T47D (cell line): ENCODE data around the gene INPP5A.
"Not testable (repeated sequence)": the region's sequence is repeated elsewhere in the genome, so short reads cannot be mapped to it uniquely, and the experiment has no call there.

Source experiments
- DNase-seq, 2 experiments: peaks; one replicate each; pipeline versions ENCODE4 v3.0.0 to v3.0.0-alpha.2; 2011 to 2012; ENCODE audit warnings: low read depth in 1 of 2, low spot score in 1 of 2
- JUND ChIP-seq: IDR thresholded peaks from 2 replicates; pipeline ENCODE4 v1.6.1; 2012; ENCODE audit warnings: low read depth
- in situ Hi-C: cut with HindIII; loops from 2 replicates; pipeline ENCODE4 v1.10.0; 2016; ENCODE audit warnings: low sequenced_read_pairs, low pct_unique_long_range_greater_than_20kb

Gene INPP5A

DNA sequence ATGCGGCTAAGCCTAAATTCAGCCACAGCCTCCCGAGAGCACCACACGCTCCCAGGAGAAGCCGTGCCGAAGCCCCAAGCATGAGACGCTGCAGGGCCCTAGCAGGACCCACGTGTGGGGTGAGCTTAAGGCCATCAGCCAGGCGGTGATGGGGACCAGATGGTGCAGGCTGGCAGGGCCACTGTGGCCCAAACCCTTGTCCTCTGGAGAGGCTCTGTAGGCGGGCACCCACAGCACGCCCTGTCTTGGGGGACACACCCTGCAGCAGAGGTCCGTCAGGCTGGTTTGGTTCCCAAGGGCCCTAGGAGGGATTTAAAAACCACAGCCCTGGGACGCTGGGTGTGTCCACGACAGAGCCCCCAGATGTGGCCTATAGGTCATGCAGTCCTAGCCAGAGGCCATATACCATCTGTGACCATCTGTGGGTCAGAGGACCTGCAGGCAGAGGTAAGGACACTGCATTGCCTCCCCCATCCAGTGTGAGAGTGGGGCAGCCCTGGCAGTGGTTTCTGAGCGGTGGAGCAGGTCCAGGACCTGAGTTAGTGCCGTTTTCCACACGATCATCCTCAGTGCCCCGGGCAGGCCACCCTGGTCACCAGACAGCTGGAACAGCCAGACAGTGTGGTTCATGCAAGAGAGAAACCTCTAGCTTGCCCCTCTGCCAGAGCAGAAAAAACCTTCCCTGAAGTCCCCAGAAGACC, 39.6 kb upstream of the INPP5A start:
- TF ChIP-seq JUND, result no peak
- in situ Hi-C loops, result no loop called here
- DNase-seq, result no peak

DNA sequence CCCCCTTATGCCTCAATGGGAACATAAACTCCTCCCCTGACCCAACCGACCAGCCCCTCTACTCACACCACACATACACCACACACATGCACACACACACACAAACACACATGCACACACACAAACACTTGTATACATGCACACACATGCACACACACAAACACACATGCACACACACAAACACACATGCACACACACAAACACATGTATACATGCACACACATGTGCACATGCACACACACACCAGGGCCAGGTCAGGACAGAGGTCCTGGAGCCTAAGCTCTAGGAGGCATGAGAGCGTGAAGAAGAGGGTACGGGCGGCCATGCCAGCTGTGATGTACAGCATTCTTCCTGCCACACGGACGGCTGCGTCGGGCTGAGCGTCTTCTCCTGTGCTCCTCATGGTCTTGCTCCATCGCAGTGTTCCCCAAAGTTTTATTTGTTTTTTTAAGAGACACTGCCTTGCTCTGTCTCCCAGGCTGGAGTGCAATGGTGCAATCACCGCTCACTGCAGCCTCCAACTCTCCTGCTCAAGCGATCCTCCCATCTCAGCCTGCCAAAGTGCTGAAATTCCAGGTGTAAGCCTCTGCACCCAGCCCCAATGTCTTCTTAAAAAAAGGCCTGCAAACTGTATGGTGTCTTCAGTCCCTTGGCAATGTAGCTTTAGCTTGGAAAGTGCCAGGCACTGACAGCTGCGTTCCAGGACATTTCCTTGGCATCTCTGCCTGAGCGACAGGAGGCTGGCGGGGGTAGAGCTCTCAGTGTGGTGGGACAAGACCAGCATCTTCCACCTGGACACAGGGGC, 38.8 kb upstream of the INPP5A start:
- no peak for TF ChIP-seq JUND
- no peak for DNase-seq
- in situ Hi-C loops, result no loop called here

DNA sequence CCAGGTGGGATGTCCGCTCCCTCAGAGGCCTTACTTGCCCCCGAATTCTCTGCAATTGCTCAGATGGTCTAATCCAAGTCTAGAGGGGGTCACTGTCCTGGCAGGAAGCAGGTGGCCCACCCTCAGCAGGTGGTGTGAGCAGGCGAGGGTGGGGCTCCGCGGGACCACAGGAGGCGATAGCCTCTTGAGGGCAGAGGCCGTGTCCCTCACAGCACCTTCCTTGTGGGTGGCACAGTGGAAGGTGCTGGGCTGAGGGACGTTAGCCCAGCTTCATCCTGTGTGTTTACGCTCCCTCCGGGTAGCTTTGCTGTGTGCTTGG, 38.3 kb upstream of the INPP5A start:
- DNase-seq, result no peak
- no peak for TF ChIP-seq JUND
- in situ Hi-C loops, result no loop called here

- DNase-seq, result no peak
- in situ Hi-C loops, result no loop called here
- no peak for TF ChIP-seq JUND
Measured at GRCh38 chr10:132500781-132501415, 36.7 kb upstream of the INPP5A start.

DNA sequence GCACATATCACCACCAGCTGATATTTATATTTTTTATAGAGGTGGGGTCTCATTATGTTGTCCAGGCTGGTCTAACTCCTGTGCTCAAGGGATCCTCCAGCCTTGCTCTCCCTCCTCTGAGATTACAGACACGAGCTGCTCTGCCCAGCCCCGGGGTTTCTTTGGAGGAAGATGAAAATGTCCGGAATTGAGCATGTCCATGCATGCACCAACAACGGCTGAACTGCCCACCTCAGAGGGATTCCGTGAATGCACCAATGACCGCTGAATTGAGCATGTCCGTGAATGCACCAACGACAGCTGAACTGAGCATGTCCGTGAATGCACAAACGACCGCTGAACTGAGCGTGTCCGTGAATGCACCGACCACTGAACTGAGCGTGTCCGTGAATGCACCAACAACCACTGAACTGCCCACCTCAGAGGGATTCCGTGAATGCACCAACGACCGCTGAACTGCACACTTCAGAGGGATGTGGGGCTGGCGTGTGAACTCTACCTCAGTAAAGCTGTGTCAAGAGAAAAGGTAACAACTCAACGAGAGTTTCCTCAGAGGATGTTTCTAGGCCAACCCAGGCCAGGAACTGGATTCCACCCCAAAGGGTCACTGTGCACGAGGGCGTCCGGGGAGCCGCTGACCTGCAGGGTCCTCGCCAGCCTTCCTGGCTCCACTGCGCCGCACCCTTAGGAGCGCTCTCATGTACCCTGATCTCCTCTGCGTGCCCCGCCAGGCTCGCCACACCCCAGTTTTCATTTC, 34.9 kb upstream of the INPP5A start:
- in situ Hi-C loops, result no loop called here
- no peak for DNase-seq
- TF ChIP-seq JUND, result no peak

GRCh38 chr10:132503581-132504421, 33.8 kb upstream of the INPP5A start:
- TF ChIP-seq JUND, result no peak

DNA sequence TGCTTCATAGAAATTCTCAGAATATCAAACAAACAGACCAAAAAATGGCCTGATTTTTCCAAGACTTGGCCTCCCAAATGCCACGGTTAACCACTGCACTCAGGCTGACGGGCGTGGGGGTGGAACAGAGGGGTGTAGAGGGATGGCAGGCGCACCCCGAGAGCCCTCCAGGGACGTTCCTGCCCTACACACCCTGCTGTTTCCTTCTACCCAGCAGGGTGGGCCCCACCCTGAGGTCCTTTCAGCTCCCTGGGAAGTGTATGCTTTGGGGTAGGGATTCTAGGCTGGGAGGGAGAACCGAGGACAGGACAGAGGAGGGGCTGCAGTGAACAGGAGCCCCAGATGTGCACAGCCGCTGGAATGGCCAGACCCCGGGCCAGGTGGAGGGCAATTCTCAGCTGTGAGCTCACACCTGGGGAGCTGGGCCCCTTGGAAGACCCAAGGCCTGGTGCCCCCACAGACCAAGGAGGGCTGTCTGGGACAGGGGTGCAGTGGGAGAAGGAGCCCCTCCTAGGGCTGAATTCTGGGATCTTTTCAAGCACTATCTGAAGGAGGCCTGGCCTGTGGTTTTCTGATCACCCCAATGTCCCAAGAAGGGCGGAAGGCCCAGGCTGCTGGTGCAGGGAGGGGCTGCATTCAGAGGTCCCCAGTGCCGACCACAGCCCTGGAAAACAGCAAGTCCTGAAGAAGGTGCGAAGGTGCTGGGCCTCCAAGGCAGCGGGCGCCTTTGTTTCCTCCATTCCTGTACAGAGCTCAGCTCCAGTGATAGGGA, 32.9 kb upstream of the INPP5A start:
- DNase-seq, result no peak
- TF ChIP-seq JUND, result no peak
- in situ Hi-C loops, result no loop called here

More at GRCh38 chr10:132503581-132504421, 33.8 kb upstream of the INPP5A start:
- no peak for DNase-seq
- in situ Hi-C loops, result no loop called here

DNA sequence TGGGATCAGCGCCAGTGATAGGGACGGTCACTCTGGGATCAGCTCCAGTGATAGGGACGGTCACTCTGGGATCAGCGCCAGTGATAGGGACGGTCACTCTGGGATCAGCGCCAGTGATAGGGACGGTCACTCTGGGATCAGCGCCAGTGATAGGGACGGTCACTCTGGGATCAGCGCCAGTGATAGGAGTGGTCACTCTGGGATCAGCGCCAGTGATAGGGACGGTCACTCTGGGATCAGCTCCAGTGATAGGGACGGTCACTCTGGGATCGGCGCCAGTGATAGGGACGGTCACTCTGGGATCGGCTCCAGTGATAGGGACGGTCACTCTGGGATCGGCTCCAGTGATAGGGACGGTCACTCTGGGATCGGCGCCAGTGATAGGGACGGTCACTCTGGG, 32.0 kb upstream of the INPP5A start:
- in situ Hi-C loops, DNase-seq: not testable (repeated sequence)

DNA sequence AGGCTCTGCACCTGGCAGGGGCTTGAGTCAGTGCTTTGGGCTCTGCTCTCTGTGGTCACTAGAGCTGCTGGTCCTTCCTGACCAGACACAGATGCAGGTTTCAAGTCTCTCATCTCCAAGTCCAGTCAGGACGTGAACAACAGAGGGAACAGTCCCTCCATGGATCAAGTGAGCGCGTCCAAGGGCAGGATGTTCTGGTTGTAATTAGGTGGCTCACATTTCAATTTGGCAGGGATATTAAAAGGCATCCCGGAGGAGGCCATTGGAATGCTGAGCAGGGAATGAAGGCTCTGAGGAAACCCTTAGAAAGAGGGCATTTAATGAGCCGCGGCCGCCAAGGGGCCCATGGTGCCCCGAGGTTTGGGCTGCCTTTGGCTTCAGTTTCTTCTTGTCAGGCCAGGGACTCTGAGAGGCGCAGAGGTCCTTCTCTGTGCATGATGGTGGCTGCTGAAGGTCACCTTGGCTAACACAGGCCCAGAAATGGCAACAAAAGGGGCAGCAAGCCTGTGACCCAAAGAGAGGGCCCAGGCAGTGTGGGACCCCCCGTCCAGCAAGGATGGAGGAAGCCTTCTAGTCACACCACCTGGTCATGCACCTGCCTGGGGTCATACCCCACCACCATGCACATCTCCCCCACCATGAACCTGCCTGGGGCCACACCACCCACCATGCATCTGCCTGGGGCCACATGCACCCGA, 30.7 kb upstream of the INPP5A start:
- no peak for DNase-seq
- TF ChIP-seq JUND, result no peak
- in situ Hi-C loops, result no loop called here

- in situ Hi-C loops, result no loop called here
- DNase-seq, result no peak
- TF ChIP-seq JUND, result no peak
Measured at GRCh38 chr10:132507409-132507955, 30.1 kb upstream of the INPP5A start.
